Ovary (tissue), 9 donors: ENCODE data around the gene GRIN2B. TPM values are rescaled to one million over a fixed set of nuclear protein-coding genes. Genes with fewer than 3 reads are reported as not detected.

Experiments
- DNase-seq, 5 donors: peaks; one replicate each; pipeline ENCODE4 v3.0.0-alpha.2; 2019 to 2020
- H3K27ac ChIP-seq, 2 donors: fragments of 200-600 bp; one replicate each; pipeline versions ENCODE4 v1.5.1 to v1.8.0; 2019 to 2022
- H3K27me3 ChIP-seq: fragments of 200-600 bp; one replicate; pipeline ENCODE4 v1.8.0; 2022
- H3K36me3 ChIP-seq: fragments of 200-600 bp; sonication (generic); one replicate; pipeline ENCODE4 v1.5.1; 2019
- H3K4me1 ChIP-seq: one replicate; pipeline ENCODE4 v1.8.1; 2013; ENCODE audit warnings: mild to moderate bottlenecking, moderate library complexity; ENCODE audit not compliant: insufficient read depth
- H3K4me3 ChIP-seq: fragments of 200-600 bp; sonication (generic); one replicate; pipeline ENCODE4 v1.5.1; 2017
- H3K9me3 ChIP-seq, 2 donors: fragments of 200-600 bp in 1 of 2; sonication (generic) in 1 of 2; one replicate each; pipeline versions ENCODE4 v1.5.1 to v1.8.1; 2013 to 2019; ENCODE audit warnings: mild to moderate bottlenecking in 1 of 2, moderate library complexity in 1 of 2
- CTCF ChIP-seq, 3 donors: fragments of 450-650 bp in 2 of 3; fragments of 200-600 bp in 1 of 3; IDR thresholded peaks; one replicate each; pipeline versions ENCODE4 v1.5.1 to v1.8.0; 2016 to 2022; ENCODE audit warnings: antibody characterized with exemption in 3 of 3, mild to moderate bottlenecking in 1 of 3
- EP300 ChIP-seq: sonication (generic); formaldehyde crosslinking; IDR thresholded peaks from one replicate; pipeline ENCODE4 v1.6.1; 2017; ENCODE audit warnings: antibody characterized with exemption
- POLR2A ChIP-seq: fragments of 450-650 bp; IDR thresholded peaks from one replicate; pipeline ENCODE4 v1.6.1; 2017; ENCODE audit warnings: antibody characterized with exemption, mild to moderate bottlenecking, moderate library complexity
- WGBS, 3 donors: extraction: QIAGEN DNeasy Blood & Tissue Kit in 1 of 3; methylation state at CpG; one replicate each; pipeline versions ENCODE4 v1.1.5 to v1.1.7; 2013 to 2017; 5-methylcytosine and 5-hydroxymethylcytosine counted together
- intact Hi-C, 4 donors: fragments of 100-400 bp; cut with DNase I; formaldehyde crosslinking; loops; one replicate each; pipeline versions ENCODE4 v1.11.0 to v1.15.1; 2022 to 2023
- polyA plus RNA-seq, 2 donors: library from polyadenylated mRNA; stranded (reverse); fragments of 200-250 nt in 1 of 2; fragments of 350-450 nt in 1 of 2; fragmentation: Illumina TruSeq in 1 of 2; extraction: RNeasy Lipid Tissue Mini Kit (QIAGEN cat#74804) in 1 of 2; gene quantifications; one replicate each; pipeline ENCODE4 v1.2.3, GENCODE V29; 2013 to 2014
- total RNA-seq, 7 donors: library from RNA; depleted of rRNA in 2 of 7; stranded (reverse); fragments of >200 nt in 2 of 7; fragmentation: NEBNext Ultra II Directional in 3 of 7; extraction: Animal tissue kit (Norgen Biotek cat#: 25700) in 3 of 7; gene quantifications; one replicate each; pipeline versions ENCODE4 v1.1.0 to v1.2.4, GENCODE V29; 2016 to 2023
- donor health status: DM: no; HTN: no; CAD: no; lungs with moderate emphysema.
- donor health status: DM: no; HTN: no; CAD: no.
- donor health status: Bipolar disorder and iron deficiency.
- donor health status: DM: yes; HTN: yes; CAD: no.
- donor health status: DM: no; HTN: no; CAD: no.
- donor health status: DM: yes; HTN: yes; CAD: no.

The GRIN2B gene
- total and polyA plus RNA-seq, 9 donors: under 0.01 to 0.27 (median 0.11) TPM; not detected in 1

GRCh38 chr12:13942826-13943225 is 38.6 kb downstream of the GRIN2B start:
- H3K36me3 ChIP-seq: no peaks in the 10 kb centered on the region
- no peaks in the 10 kb centered on the region for H3K4me1 ChIP-seq
- intact Hi-C loops: no loop called here
- no peak overlapping the region for H3K4me3 ChIP-seq
- H3K9me3 ChIP-seq: no peaks in the 10 kb centered on the region
- 25 to 33% (median 27%) methylated on average over 3 of the region's 3 CpGs for WGBS, 3 donors
- no peak overlapping the region for H3K27ac ChIP-seq
- no peaks in the 10 kb centered on the region for H3K27me3 ChIP-seq
- no peak for TF ChIP-seq EP300
- no peak for TF ChIP-seq POLR2A
- TF ChIP-seq CTCF (IDR thresholded peaks at IDR 0.05): no peak
- no peak for DNase-seq

GRCh38 chr12:13941258-13942249 is 39.8 kb downstream of the GRIN2B start:
- no peak overlapping the region for H3K4me3 ChIP-seq
- no peaks in the 10 kb centered on the region for H3K9me3 ChIP-seq
- no peaks in the 10 kb centered on the region for H3K4me1 ChIP-seq
- DNase-seq: no peak
- no peak overlapping the region for H3K27ac ChIP-seq
- intact Hi-C loops: no loop called here
- no peak for TF ChIP-seq POLR2A
- no peak for TF ChIP-seq EP300
- TF ChIP-seq CTCF (IDR thresholded peaks at IDR 0.05): no peak
- H3K36me3 ChIP-seq: no peaks in the 10 kb centered on the region
- H3K27me3 ChIP-seq: no peaks in the 10 kb centered on the region
- 41 to 50% (median 49%) methylated on average over 12 of the region's 12 CpGs for WGBS, 3 donors

- H3K4me1 ChIP-seq: no peaks in the 10 kb centered on the region
- intact Hi-C loops: no loop called here
- 67 to 78% (median 78%) methylated on average over 7 of the region's 7 CpGs for WGBS, 3 donors
Measured at GRCh38 chr12:13940335-13940865, 41.0 kb downstream of the GRIN2B start.

GRCh38 chr12:13937735-13938134 is 43.7 kb downstream of the GRIN2B start:
- Histone ChIP-seq H3K9me3 (no peaks in the 10 kb centered on the region), H3K4me3 (no peak overlapping the region), H3K27ac (no peak overlapping the region), H3K4me1 (no peaks in the 10 kb centered on the region), H3K27me3 (no peaks in the 10 kb centered on the region), H3K36me3 (no peaks in the 10 kb centered on the region)
- intact Hi-C loops: no loop called here
- 82 to 86% (median 82%) methylated on average over 2 of the region's 2 CpGs for whole genome bisulfite sequencing, 3 donors
- TF ChIP-seq CTCF (IDR thresholded peaks at IDR 0.05) (no peak), EP300 (no peak), POLR2A (no peak)
- DNase-seq: no peak

More at GRCh38 chr12:13940335-13940865, 41.0 kb downstream of the GRIN2B start:
- no peaks in the 10 kb centered on the region for H3K9me3 ChIP-seq
- H3K27me3 ChIP-seq: no peaks in the 10 kb centered on the region
- no peak overlapping the region for H3K4me3 ChIP-seq
- H3K27ac ChIP-seq: no peak overlapping the region
- DNase-seq: no peak
- no peaks in the 10 kb centered on the region for H3K36me3 ChIP-seq
- TF ChIP-seq EP300: no peak
- TF ChIP-seq CTCF (IDR thresholded peaks at IDR 0.05): no peak
- TF ChIP-seq POLR2A: no peak
